HepG2 (cell line): ENCODE data around the gene SEMA3G. TPM values are rescaled to one million over a fixed set of nuclear protein-coding genes. Genes with fewer than 3 reads are reported as not detected.

Source experiments
- ATAC-seq: fragments of 200-7000 bp; cut with Tn5 transposase; 3 replicates; pipeline ENCODE4 v1.9.1; 2020; ENCODE audit warnings: mild to moderate bottlenecking, moderate library complexity
- BruUV-seq: library from RNA; stranded (reverse); fragments of 400-500 nt; replicated peaks from 2 replicates; lab custom pipeline; 2021; lab: Mats Ljungman, UMichigan
- CTCF ChIA-PET: fragments of 300-600 bp; formaldehyde crosslinking; extraction: SDS; loops from one replicate; lab custom pipeline; 2021; ENCODE audit warnings: low total read pairs, inconsistent platforms, low intra/inter-chr PET ratio; lab: Yijun Ruan, JAX
- POLR2A ChIA-PET: fragments of 350-600 bp; sonication (Branson Sonifier 250); formaldehyde crosslinking; loops from one replicate; lab custom pipeline; 2020; ENCODE audit warnings: antibody characterized with exemption, inconsistent platforms; lab: Yijun Ruan, JAX
- DNase-seq: peaks from one replicate; pipeline ENCODE4 v3.0.0-alpha.2; 2015; ENCODE audit warnings: low spot score
- FAIRE-seq: peaks from 3 replicates; lab custom pipeline; 2011; peaks lifted over from hg19 to GRCh38; lab: Jason Lieb, UNC
- H2AFZ ChIP-seq: one replicate; pipeline ENCODE4 v1.6.1; 2011; ENCODE audit warnings: low read length, inconsistent platforms
- H3K27ac ChIP-seq: fragments of 300-600 bp; 3 replicates; pipeline ENCODE4 v1.8.0; 2011; ENCODE audit warnings: mixed run types, mild to moderate bottlenecking, mixed read lengths, low read length, inconsistent platforms; ENCODE audit not compliant: insufficient read depth; ENCODE audit errors: extremely low read length
- H3K27me3 ChIP-seq, 2 experiments: fragments of 200-600 bp in 1 of 2; 2 replicates in 1 of 2; 3 replicates in 1 of 2; pipeline versions ENCODE4 v1.6.0 to v1.8.0; 2011; ENCODE audit warnings: low read length in 2 of 2, mild to moderate bottlenecking in 2 of 2, moderate library complexity in 2 of 2, inconsistent platforms in 1 of 2; ENCODE audit not compliant: insufficient read depth in 2 of 2, control insufficient read depth in 1 of 2
- H3K36me3 ChIP-seq, 2 experiments: fragments of 200-600 bp in 1 of 2; replicated peaks in 1 of 2; 2 replicates in 1 of 2; 3 replicates in 1 of 2; pipeline versions ENCODE4 v1.5.1 to v1.8.0; 2011; ENCODE audit warnings: low read length in 2 of 2, inconsistent platforms in 1 of 2; ENCODE audit not compliant: insufficient read depth in 2 of 2, control insufficient read depth in 1 of 2
- H3K4me1 ChIP-seq: 2 replicates; pipeline ENCODE4 v1.5.1; 2012; ENCODE audit warnings: low read length, inconsistent platforms; ENCODE audit not compliant: insufficient read depth
- H3K4me2 ChIP-seq: 2 replicates; pipeline ENCODE4 v1.6.0; 2011; ENCODE audit warnings: low read depth, low read length, inconsistent platforms
- H3K4me3 ChIP-seq, 3 experiments: fragments of 200-600 bp in 1 of 3; sonication (generic), shearing (Covaris generic) in 1 of 3; replicated peaks in 1 of 3; 2 replicates each; pipeline ENCODE4 v1.5.1; 2011 to 2016; ENCODE audit warnings: low read length in 3 of 3, inconsistent platforms in 2 of 3, low read depth in 2 of 3, mild to moderate bottlenecking in 2 of 3, control low read depth in 1 of 3, mixed read lengths in 1 of 3; ENCODE audit not compliant: insufficient read depth in 1 of 3
- H3K79me2 ChIP-seq: one replicate; pipeline ENCODE4 v1.6.1; 2011; ENCODE audit warnings: low read length, inconsistent platforms; ENCODE audit not compliant: insufficient read depth
- H3K9ac ChIP-seq: 2 replicates; pipeline ENCODE4 v1.6.0; 2011; ENCODE audit warnings: mild to moderate bottlenecking, low read depth, low read length, inconsistent platforms; ENCODE audit not compliant: insufficient read depth
- H3K9me3 ChIP-seq: 2 replicates; pipeline ENCODE4 v1.5.1; 2012; ENCODE audit warnings: mild to moderate bottlenecking, low read length
- H4K20me1 ChIP-seq: 2 replicates; pipeline ENCODE4 v1.6.0; 2011; ENCODE audit warnings: inconsistent platforms, mild to moderate bottlenecking, low read length, moderate library complexity; ENCODE audit not compliant: insufficient read depth
- ARNT ChIP-seq: fragments of 450-650 bp; IDR thresholded peaks from 2 replicates; pipeline ENCODE4 v1.6.1; 2017
- CAMTA2 ChIP-seq: sonication (generic); formaldehyde crosslinking; IDR thresholded peaks from 2 replicates; pipeline ENCODE4 v1.4.0; 2020; ENCODE audit warnings: mild to moderate bottlenecking, missing genetic modification reagents, borderline replicate concordance
- CEBPB ChIP-seq: IDR thresholded peaks from 2 replicates; pipeline ENCODE4 v1.6.1; 2011; ENCODE audit warnings: low read depth, low read length, improper control_type of control experiment, borderline replicate concordance
- CHD2 ChIP-seq: IDR thresholded peaks from 2 replicates; pipeline ENCODE4 v1.6.1; 2011; ENCODE audit warnings: low read depth, low read length, improper control_type of control experiment
- CTCF ChIP-seq: sonication (generic); formaldehyde crosslinking; IDR thresholded peaks from 2 replicates; pipeline ENCODE4 v1.5.0; 2020; ENCODE audit warnings: mild to moderate bottlenecking, missing genetic modification reagents, moderate library complexity
- KAT7 ChIP-seq: IDR thresholded peaks from 2 replicates; pipeline ENCODE4 v1.6.1; 2018; ENCODE audit warnings: borderline replicate concordance, missing compliant biosample characterization
- KLF15 ChIP-seq: sonication (generic); formaldehyde crosslinking; IDR thresholded peaks from 2 replicates; pipeline ENCODE4 v1.8.1; 2023; ENCODE audit warnings: borderline replicate concordance, mild to moderate bottlenecking, inconsistent platforms, missing genetic modification reagents, mixed read lengths
- NCOA5 ChIP-seq: sonication (generic); formaldehyde crosslinking; IDR thresholded peaks from 2 replicates; pipeline ENCODE4 v1.4.0; 2020; ENCODE audit warnings: missing genetic modification reagents
- NPAS2 ChIP-seq: sonication (generic); formaldehyde crosslinking; IDR thresholded peaks from 2 replicates; pipeline ENCODE4 v1.8.0; 2022; ENCODE audit warnings: mild to moderate bottlenecking, missing genetic modification reagents, borderline replicate concordance
- PRMT3 ChIP-seq: sonication (generic); formaldehyde crosslinking; IDR thresholded peaks from 2 replicates; pipeline ENCODE4 v1.8.1; 2022; ENCODE audit warnings: low read depth, mild to moderate bottlenecking, moderate library complexity, missing genetic modification reagents, borderline replicate concordance
- SRSF1 ChIP-seq: fragments of 200-400 bp; formaldehyde crosslinking; optimal IDR thresholded peaks from 2 replicates; pipeline ENCODE3; 2017; ENCODE audit warnings: mild to moderate bottlenecking, low read depth, low read length, moderate library complexity
- ZNF652 ChIP-seq: IDR thresholded peaks from 2 replicates; pipeline ENCODE4 v1.6.1; 2016; ENCODE audit warnings: low read depth, borderline replicate concordance
- ZNF790 ChIP-seq: sonication (generic); formaldehyde crosslinking; IDR thresholded peaks from 2 replicates; pipeline ENCODE4 v1.8.0; 2022; ENCODE audit warnings: missing genetic modification reagents, mild to moderate bottlenecking, borderline replicate concordance
- WGBS: methylation state at CpG from one replicate; pipeline ENCODE4 v1.1.6; 2017; ENCODE audit warnings: low lambda C conversion rate; 5-methylcytosine and 5-hydroxymethylcytosine counted together
- in situ Hi-C: cut with HindIII; loops from 2 replicates; pipeline ENCODE4 v1.10.0; 2017; ENCODE audit warnings: low pct_unique_long_range_greater_than_20kb; ENCODE audit not compliant: extremely low pct_ligation_motif_present
- intact Hi-C: fragments of 100-400 bp; cut with micrococcal nuclease; formaldehyde crosslinking; loops from one replicate; pipeline ENCODE4 v1.10.0; 2022; ENCODE audit not compliant: unreplicated experiment
- polyA plus RNA-seq, 8 experiments: library from polyadenylated mRNA; depleted of rRNA in 3 of 8; stranded (reverse) in 7 of 8; unstranded in 1 of 8; fragments of >200 nt; fragmentation: Illumina TruSeq in 4 of 8; extraction: Trizol in 4 of 8; gene quantifications; 2 replicates each; pipeline versions ENCODE4 v1.2.1 to v1.2.3, GENCODE V29; 2011 to 2016; ENCODE audit warnings: low read depth in 4 of 8, missing spikeins in 1 of 8, mixed read lengths in 1 of 8; ENCODE audit not compliant: insufficient read depth in 1 of 8
- total RNA-seq, 5 experiments: library from RNA; depleted of rRNA; stranded (reverse); fragments of >200 nt; fragmentation: Illumina TruSeq; extraction: Trizol; gene quantifications; 2 replicates each; pipeline ENCODE4 v1.2.3, GENCODE V29; 2016; ENCODE audit warnings: low read depth in 1 of 5
- TF ChIP-seq, protein P1 (sequence below): sonication (generic); formaldehyde crosslinking; IDR thresholded peaks from 2 replicates; pipeline ENCODE4 v1.9.0; 2021; ENCODE audit warnings: missing genetic modification reagents, borderline replicate concordance

SEMA3G gene
- total and polyA plus RNA-seq, 2 of the 13 experiments (the other 11 are each of a cell fraction or from before 2014, with no cell fraction given), result 6.1 to 8.3 TPM

- CTCF ChIA-PET, result no interaction called here
- Histone ChIP-seq H3K4me3 (no peak overlapping the region), H3K4me1 (no peaks in the 10 kb centered on the region), H3K27ac (no peak overlapping the region), H3K4me2 (no peak overlapping the region), H3K9me3 (no peaks in the 10 kb centered on the region), H3K9ac (no peak overlapping the region), H3K79me2 (no peaks in the 10 kb centered on the region), H2AFZ (no peak overlapping the region), H4K20me1 (no peaks in the 10 kb centered on the region), H3K27me3 (no peaks in the 10 kb centered on the region), H3K36me3 (no peaks in the 10 kb centered on the region)
- peak; percentile 32; the same call in 1 of the 2 replicates for TF ChIP-seq CTCF (CRISPR knock-in tag)
- no peak for TF ChIP-seq CAMTA2 (CRISPR knock-in tag)
- no peak for TF ChIP-seq ZNF790 (CRISPR knock-in tag)
- TF ChIP-seq NCOA5 (CRISPR knock-in tag), result no peak
- DNase-seq (no peak), FAIRE-seq (no peak), ATAC-seq (peak; percentile 24)
- BruUV-seq, result no TSS peak
- POLR2A ChIA-PET, result interaction anchor here (1.2 kb wide), 1 partner anchor 24 kb away, joined by 3 read pairs; no protein-coding TSS in a partner anchor
- in situ Hi-C loops (loop anchor here (5.0 kb wide), 1 partner anchor 96 kb away; no protein-coding TSS in a partner anchor), intact Hi-C loops (loop anchor here (5.0 kb wide), 1 partner anchor 96 kb away; no protein-coding TSS in a partner anchor)
- 49% methylated on average over 10 of the region's 18 CpGs for WGBS
Measured at GRCh38 chr3:52388348-52388821, 56.5 kb downstream of the SEMA3G start.

DNA sequence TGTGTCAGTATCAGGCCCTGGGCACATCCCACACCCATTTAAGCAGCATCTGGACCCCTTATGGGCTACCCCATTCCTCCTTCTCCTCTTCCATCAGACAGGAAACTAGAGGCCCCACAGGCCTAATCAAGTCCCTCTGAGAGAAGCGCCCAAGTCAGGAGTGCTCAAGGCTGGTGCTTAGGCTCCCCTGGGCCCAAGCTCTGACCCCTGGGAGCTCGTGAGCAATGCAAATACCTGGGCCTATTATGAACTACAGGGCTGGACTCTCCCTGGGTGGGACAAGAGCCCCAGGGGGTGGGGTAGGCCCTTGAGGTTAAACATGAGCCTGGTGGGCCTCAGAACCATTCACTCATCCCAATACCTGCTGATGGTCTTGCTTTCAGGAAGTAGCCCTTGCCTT lies 57.4 kb downstream of the SEMA3G start:
- DNase-seq, result no peak
- no peak overlapping the region for H3K4me3 ChIP-seq
- in situ Hi-C loops (loop anchor here (5.0 kb wide), 1 partner anchor 95 kb away; no protein-coding TSS in a partner anchor), intact Hi-C loops (loop anchor here (5.0 kb wide), 1 partner anchor 95 kb away; no protein-coding TSS in a partner anchor)
- no peak overlapping the region for H3K27ac ChIP-seq
- H3K4me1 ChIP-seq, result no peaks in the 10 kb centered on the region
- POLR2A ChIA-PET, result interaction anchor here (1.2 kb wide), 1 partner anchor 25 kb away, joined by 3 read pairs; no protein-coding TSS in a partner anchor
- no peak for ATAC-seq
- H3K9ac ChIP-seq, result no peak overlapping the region
- no peaks in the 10 kb centered on the region for H4K20me1 ChIP-seq
- no TSS peak for BruUV-seq
- 50% methylated on average over 2 of the region's 2 CpGs for WGBS
- no peak overlapping the region for H3K4me2 ChIP-seq
- H3K79me2 ChIP-seq, result no peaks in the 10 kb centered on the region
- H2AFZ ChIP-seq, result no peak overlapping the region
- H3K36me3 ChIP-seq, result no peaks in the 10 kb centered on the region
- no peak for FAIRE-seq
- no peaks in the 10 kb centered on the region for H3K27me3 ChIP-seq
- H3K9me3 ChIP-seq, result no peaks in the 10 kb centered on the region
- CTCF ChIA-PET, result no interaction called here
- TF ChIP-seq KAT7 (no peak), NPAS2 (no peak), ARNT (no peak), SRSF1 (no peak), KLF15 (CRISPR knock-in tag) (no peak), CEBPB (no peak), PRMT3 (CRISPR knock-in tag) (no peak), CHD2 (no peak), ZNF652 (no peak)
- TF ChIP-seq, protein P1, sequence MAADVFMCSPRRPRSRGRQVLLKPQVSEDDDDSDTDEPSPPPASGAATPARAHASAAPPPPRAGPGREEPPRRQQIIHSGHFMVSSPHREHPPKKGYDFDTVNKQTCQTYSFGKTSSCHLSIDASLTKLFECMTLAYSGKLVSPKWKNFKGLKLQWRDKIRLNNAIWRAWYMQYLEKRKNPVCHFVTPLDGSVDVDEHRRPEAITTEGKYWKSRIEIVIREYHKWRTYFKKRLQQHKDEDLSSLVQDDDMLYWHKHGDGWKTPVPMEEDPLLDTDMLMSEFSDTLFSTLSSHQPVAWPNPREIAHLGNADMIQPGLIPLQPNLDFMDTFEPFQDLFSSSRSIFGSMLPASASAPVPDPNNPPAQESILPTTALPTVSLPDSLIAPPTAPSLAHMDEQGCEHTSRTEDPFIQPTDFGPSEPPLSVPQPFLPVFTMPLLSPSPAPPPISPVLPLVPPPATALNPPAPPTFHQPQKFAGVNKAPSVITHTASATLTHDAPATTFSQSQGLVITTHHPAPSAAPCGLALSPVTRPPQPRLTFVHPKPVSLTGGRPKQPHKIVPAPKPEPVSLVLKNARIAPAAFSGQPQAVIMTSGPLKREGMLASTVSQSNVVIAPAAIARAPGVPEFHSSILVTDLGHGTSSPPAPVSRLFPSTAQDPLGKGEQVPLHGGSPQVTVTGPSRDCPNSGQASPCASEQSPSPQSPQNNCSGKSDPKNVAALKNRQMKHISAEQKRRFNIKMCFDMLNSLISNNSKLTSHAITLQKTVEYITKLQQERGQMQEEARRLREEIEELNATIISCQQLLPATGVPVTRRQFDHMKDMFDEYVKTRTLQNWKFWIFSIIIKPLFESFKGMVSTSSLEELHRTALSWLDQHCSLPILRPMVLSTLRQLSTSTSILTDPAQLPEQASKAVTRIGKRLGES, result no peak
